ENCODE measurements around the gene AHCYL1. TPM values are rescaled to one million over a fixed set of nuclear protein-coding genes. Genes with fewer than 3 reads are reported as not detected.

AHCYL1 gene
- 55.7 TPM for polyA plus RNA-seq (2013, experiment 1 of 2)
- 57.3 TPM for polyA plus RNA-seq (2013, experiment 2 of 2)

DNA sequence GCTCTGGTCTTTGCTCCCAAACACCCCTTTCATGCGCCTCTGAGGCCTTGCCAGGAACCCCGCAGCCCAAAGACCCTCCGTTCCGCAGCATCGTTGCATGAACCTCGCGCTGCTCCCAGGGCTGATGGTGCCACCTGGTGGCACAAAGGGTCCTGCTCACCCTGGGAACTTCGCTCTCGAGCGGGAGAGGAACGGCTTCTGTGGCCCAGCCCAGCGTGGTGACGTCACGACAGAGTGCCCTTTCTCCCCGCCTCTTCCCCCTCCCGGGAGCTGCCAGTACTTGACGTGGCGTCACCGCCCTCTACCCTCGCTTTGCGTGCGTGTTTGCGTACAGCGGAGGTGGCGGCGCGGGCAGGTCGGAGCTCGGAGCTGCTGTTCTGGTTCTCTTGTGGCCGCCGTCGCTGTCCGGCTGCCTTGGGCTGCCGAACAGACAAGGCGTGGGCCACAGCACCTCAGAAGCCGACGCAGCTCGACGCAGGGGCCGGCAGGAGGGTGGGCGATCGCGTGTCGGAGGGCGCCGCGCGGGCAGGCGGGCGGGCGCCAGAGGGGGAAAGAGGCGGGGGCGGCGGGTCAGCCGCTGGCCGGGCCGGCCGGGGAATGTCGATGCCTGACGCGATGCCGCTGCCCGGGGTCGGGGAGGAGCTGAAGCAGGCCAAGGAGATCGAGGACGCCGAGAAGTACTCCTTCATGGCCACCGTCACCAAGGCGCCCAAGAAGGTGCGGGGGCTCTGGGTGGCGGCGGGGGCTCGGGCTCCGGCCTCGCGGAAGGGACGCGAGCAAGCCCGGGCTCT, at the start of gene AHCYL1:
Gene AHCYL1, plus strand, starts transcription at position 310 of the 791 bp plus-strand sequence. Its CDS starts 288 bp downstream, at position 598.
- peak within 1 kb of the TSS; percentile 19 for H3K4ac ChIP-seq (ENCODE audit: low read depth, low read length)
- H3K23ac ChIP-seq (ENCODE audit: low read length): no peak within 1 kb of the TSS
- H2AK5ac ChIP-seq (ENCODE audit: low read length): peak within 1 kb of the TSS; percentile 7
- peaks cover 6% of the 10 kb centered on the region for H3K4me1 ChIP-seq (ENCODE audit: control insufficient read depth, low read depth, low read length)
- peak within 1 kb of the TSS; percentile 84 for H3K4me3 ChIP-seq (ENCODE audit: low read length)
- no peak within 1 kb of the TSS for H4K5ac ChIP-seq (ENCODE audit: low read length)
- H3K27me3 ChIP-seq (ENCODE audit: insufficient read depth, low read length, poor library complexity): no peaks in the 10 kb centered on the region
- peak within 1 kb of the TSS; percentile 79 for H3K27ac ChIP-seq (ENCODE audit: low read depth, low read length)
- no peak within 1 kb of the TSS for H2BK5ac ChIP-seq (ENCODE audit: low read length)
- DNase-seq: peak; percentile 99
- no peaks in the 10 kb centered on the region for H3K36me3 ChIP-seq (ENCODE audit: control insufficient read depth, insufficient read depth, low read length)
- H4K8ac ChIP-seq (ENCODE audit: low read depth, low read length): no peak within 1 kb of the TSS
- H3K9ac ChIP-seq (ENCODE audit: low read length): peak within 1 kb of the TSS; percentile 91
- H3K79me2 ChIP-seq (ENCODE audit: control insufficient read depth, insufficient read depth, low read length): peaks cover 35% of the 10 kb centered on the region
- no CpG with 5 or more reads among the region's 79 CpGs for WGBS (ENCODE audit: extremely low coverage, insufficient coverage, low lambda C conversion rate)
- H3K4me2 ChIP-seq (ENCODE audit: low read length): peak within 1 kb of the TSS; percentile 97
- H3K18ac ChIP-seq (ENCODE audit: low read length): peak within 1 kb of the TSS; percentile 57
- H2BK120ac ChIP-seq (ENCODE audit: low read depth, low read length): no peak within 1 kb of the TSS
- H3K79me1 ChIP-seq (ENCODE audit: low read length): peaks cover 14% of the 10 kb centered on the region
- no peak within 1 kb of the TSS for H2BK15ac ChIP-seq (replicated peaks; ENCODE audit: low read depth)
- peak within 1 kb of the TSS; percentile 96 for H3K56ac ChIP-seq (ENCODE audit: low read length)

DNA sequence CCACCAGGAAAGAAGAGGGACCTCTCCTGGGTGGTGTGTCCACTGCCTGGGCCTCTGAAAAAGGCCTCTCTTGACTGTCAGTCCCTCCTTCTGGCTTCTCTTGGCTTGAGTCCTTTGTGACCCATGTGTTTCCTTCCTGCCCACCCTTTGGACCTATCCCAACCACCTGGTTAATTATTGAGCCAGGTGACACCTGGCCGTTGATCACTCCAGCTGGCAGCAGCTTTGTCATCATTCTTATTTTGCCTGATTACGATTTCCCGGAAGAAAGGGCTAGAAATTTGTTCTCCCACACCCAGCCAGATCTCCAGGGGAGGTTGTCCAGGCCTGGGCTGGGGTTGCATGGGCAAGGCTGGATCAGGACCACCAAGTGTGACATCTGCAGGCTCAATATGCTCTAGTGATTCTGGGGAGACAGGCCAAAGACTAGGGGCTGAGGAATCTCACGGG, 49.1 kb upstream of the AHCYL1 start:
- Histone ChIP-seq H3K79me1 (ENCODE audit: low read length) (no peaks in the 10 kb centered on the region), H3K23ac (ENCODE audit: low read length) (no peak overlapping the region), H2BK5ac (ENCODE audit: low read length) (no peak overlapping the region), H2BK15ac (replicated peaks; ENCODE audit: low read depth) (no peak overlapping the region), H3K4ac (ENCODE audit: low read depth, low read length) (no peak overlapping the region), H3K27ac (ENCODE audit: low read depth, low read length) (no peak overlapping the region), H3K18ac (ENCODE audit: low read length) (no peak overlapping the region), H3K79me2 (ENCODE audit: control insufficient read depth, insufficient read depth, low read length) (no peaks in the 10 kb centered on the region), H3K4me1 (ENCODE audit: control insufficient read depth, low read depth, low read length) (no peaks in the 10 kb centered on the region), H3K56ac (ENCODE audit: low read length) (no peak overlapping the region), H4K8ac (ENCODE audit: low read depth, low read length) (no peak overlapping the region), H2BK120ac (ENCODE audit: low read depth, low read length) (no peak overlapping the region), H3K4me2 (ENCODE audit: low read length) (no peak overlapping the region), H4K5ac (ENCODE audit: low read length) (no peak overlapping the region), H3K4me3 (ENCODE audit: low read length) (no peak overlapping the region), H3K9ac (ENCODE audit: low read length) (no peak overlapping the region), H3K27me3 (ENCODE audit: insufficient read depth, low read length, poor library complexity) (no peaks in the 10 kb centered on the region), H2AK5ac (ENCODE audit: low read length) (no peak overlapping the region), H3K36me3 (ENCODE audit: control insufficient read depth, insufficient read depth, low read length) (no peaks in the 10 kb centered on the region)
- no CpG with 5 or more reads among the region's 4 CpGs for WGBS (ENCODE audit: extremely low coverage, insufficient coverage, low lambda C conversion rate)
- DNase-seq: no peak

DNA sequence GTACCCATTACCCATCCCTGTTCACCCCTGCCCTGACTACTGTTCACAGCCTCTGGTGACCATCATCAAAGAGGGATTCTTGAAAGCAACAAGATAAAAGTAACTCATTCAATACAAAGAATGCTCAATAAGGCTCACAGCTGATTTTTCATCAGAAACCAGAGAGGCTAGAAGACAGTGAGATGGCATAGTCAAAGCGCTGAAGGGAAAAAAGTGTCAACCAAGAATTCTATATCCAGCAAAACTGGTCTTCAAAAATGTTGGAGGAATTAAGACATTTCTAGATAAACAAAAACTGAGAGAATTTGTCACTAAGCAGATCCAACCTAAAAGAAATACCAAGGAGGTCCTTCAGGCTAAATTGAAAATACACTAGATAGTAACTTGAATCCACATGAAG, 46.8 kb upstream of the AHCYL1 start:
- no CpG with 5 or more reads among the region's 1 CpG for WGBS (ENCODE audit: extremely low coverage, insufficient coverage, low lambda C conversion rate)
- H3K79me1 ChIP-seq (ENCODE audit: low read length): no peaks in the 10 kb centered on the region
- no peaks in the 10 kb centered on the region for H3K79me2 ChIP-seq (ENCODE audit: control insufficient read depth, insufficient read depth, low read length)
- no peak overlapping the region for H4K8ac ChIP-seq (ENCODE audit: low read depth, low read length)
- no peak overlapping the region for H3K4me2 ChIP-seq (ENCODE audit: low read length)
- no peak overlapping the region for H3K9ac ChIP-seq (ENCODE audit: low read length)
- H2BK15ac ChIP-seq (replicated peaks; ENCODE audit: low read depth): no peak overlapping the region
- no peaks in the 10 kb centered on the region for H3K4me1 ChIP-seq (ENCODE audit: control insufficient read depth, low read depth, low read length)
- H3K4me3 ChIP-seq (ENCODE audit: low read length): no peak overlapping the region
- no peak overlapping the region for H3K18ac ChIP-seq (ENCODE audit: low read length)
- H3K27ac ChIP-seq (ENCODE audit: low read depth, low read length): no peak overlapping the region
- no peak overlapping the region for H2AK5ac ChIP-seq (ENCODE audit: low read length)
- DNase-seq: no peak
- H4K5ac ChIP-seq (ENCODE audit: low read length): no peak overlapping the region
- no peaks in the 10 kb centered on the region for H3K27me3 ChIP-seq (ENCODE audit: insufficient read depth, low read length, poor library complexity)
- H3K56ac ChIP-seq (ENCODE audit: low read length): no peak overlapping the region
- H3K4ac ChIP-seq (ENCODE audit: low read depth, low read length): no peak overlapping the region
- H3K23ac ChIP-seq (ENCODE audit: low read length): no peak overlapping the region
- no peaks in the 10 kb centered on the region for H3K36me3 ChIP-seq (ENCODE audit: control insufficient read depth, insufficient read depth, low read length)
- no peak overlapping the region for H2BK120ac ChIP-seq (ENCODE audit: low read depth, low read length)
- H2BK5ac ChIP-seq (ENCODE audit: low read length): no peak overlapping the region

DNA sequence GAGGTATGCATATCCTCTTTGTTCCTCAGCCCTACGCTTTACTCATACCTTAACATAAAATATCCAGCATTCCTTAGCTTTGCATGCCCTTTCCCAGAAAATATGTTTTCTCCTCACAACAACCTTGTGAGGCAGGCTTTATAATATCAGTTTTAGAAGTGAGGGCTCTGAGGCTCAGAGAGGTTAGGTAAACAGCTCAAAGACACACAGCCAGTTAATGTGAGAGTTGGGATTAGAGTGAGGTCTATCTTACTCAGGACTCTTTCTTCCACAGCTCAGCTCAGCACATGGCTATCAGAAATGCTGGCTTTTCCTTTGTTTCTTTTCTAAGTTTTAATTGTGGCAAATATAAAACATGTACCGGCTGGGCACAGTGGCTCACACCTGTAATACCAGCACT, 46.0 kb upstream of the AHCYL1 start:
- H3K56ac ChIP-seq (ENCODE audit: low read length): no peak overlapping the region

DNA sequence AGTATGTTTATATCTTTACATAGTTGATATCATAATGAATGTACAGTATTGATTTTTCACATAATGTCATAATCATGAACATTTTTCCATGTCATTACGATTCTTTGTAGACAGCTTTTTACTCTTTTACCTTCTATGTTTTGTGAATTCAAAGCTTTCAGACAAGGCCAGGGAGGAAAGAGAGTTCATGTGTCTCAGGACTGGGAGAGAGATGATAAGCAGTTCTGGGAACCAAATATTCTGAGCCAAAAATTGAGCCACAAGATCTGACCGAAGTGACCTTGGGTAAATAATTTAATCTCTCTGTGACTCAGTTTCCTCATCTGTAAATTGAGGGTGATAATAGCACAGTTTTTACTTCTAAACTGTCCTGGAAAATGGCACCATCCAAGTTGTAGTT, 42.1 kb upstream of the AHCYL1 start:
- no peak overlapping the region for H2AK5ac ChIP-seq (ENCODE audit: low read length)
- no peak overlapping the region for H3K4me2 ChIP-seq (ENCODE audit: low read length)
- H3K36me3 ChIP-seq (ENCODE audit: control insufficient read depth, insufficient read depth, low read length): no peaks in the 10 kb centered on the region
- H3K79me2 ChIP-seq (ENCODE audit: control insufficient read depth, insufficient read depth, low read length): no peaks in the 10 kb centered on the region
- no peak overlapping the region for H2BK15ac ChIP-seq (replicated peaks; ENCODE audit: low read depth)
- DNase-seq: no peak
- no CpG with 5 or more reads among the region's 2 CpGs for WGBS (ENCODE audit: extremely low coverage, insufficient coverage, low lambda C conversion rate)
- H3K4ac ChIP-seq (ENCODE audit: low read depth, low read length): no peak overlapping the region
- H3K23ac ChIP-seq (ENCODE audit: low read length): no peak overlapping the region
- no peak overlapping the region for H3K18ac ChIP-seq (ENCODE audit: low read length)
- no peaks in the 10 kb centered on the region for H3K79me1 ChIP-seq (ENCODE audit: low read length)
- H3K9ac ChIP-seq (ENCODE audit: low read length): no peak overlapping the region
- no peak overlapping the region for H3K4me3 ChIP-seq (ENCODE audit: low read length)
- H4K8ac ChIP-seq (ENCODE audit: low read depth, low read length): no peak overlapping the region
- H3K27me3 ChIP-seq (ENCODE audit: insufficient read depth, low read length, poor library complexity): no peaks in the 10 kb centered on the region
- H3K56ac ChIP-seq (ENCODE audit: low read length): no peak overlapping the region
- no peak overlapping the region for H3K27ac ChIP-seq (ENCODE audit: low read depth, low read length)
- H3K4me1 ChIP-seq (ENCODE audit: control insufficient read depth, low read depth, low read length): no peaks in the 10 kb centered on the region
- no peak overlapping the region for H2BK120ac ChIP-seq (ENCODE audit: low read depth, low read length)
- H4K5ac ChIP-seq (ENCODE audit: low read length): no peak overlapping the region
- H2BK5ac ChIP-seq (ENCODE audit: low read length): no peak overlapping the region

More for the DNA sequence above, 46.0 kb upstream of the AHCYL1 start:
- H3K27ac ChIP-seq (ENCODE audit: low read depth, low read length): no peak overlapping the region
- H4K5ac ChIP-seq (ENCODE audit: low read length): no peak overlapping the region
- no peaks in the 10 kb centered on the region for H3K27me3 ChIP-seq (ENCODE audit: insufficient read depth, low read length, poor library complexity)
- no peak overlapping the region for H4K8ac ChIP-seq (ENCODE audit: low read depth, low read length)
- no peak overlapping the region for H2BK15ac ChIP-seq (replicated peaks; ENCODE audit: low read depth)
- no CpG with 5 or more reads among the region's 2 CpGs for WGBS (ENCODE audit: extremely low coverage, insufficient coverage, low lambda C conversion rate)
- DNase-seq: no peak
- H3K79me1 ChIP-seq (ENCODE audit: low read length): no peaks in the 10 kb centered on the region
- H3K4me3 ChIP-seq (ENCODE audit: low read length): no peak overlapping the region
- H3K4me2 ChIP-seq (ENCODE audit: low read length): no peak overlapping the region
- no peak overlapping the region for H2AK5ac ChIP-seq (ENCODE audit: low read length)
- no peak overlapping the region for H3K4ac ChIP-seq (ENCODE audit: low read depth, low read length)
- H3K9ac ChIP-seq (ENCODE audit: low read length): no peak overlapping the region
- H3K4me1 ChIP-seq (ENCODE audit: control insufficient read depth, low read depth, low read length): no peaks in the 10 kb centered on the region
- no peak overlapping the region for H3K18ac ChIP-seq (ENCODE audit: low read length)
- H3K79me2 ChIP-seq (ENCODE audit: control insufficient read depth, insufficient read depth, low read length): no peaks in the 10 kb centered on the region
- H3K36me3 ChIP-seq (ENCODE audit: control insufficient read depth, insufficient read depth, low read length): no peaks in the 10 kb centered on the region
- no peak overlapping the region for H2BK120ac ChIP-seq (ENCODE audit: low read depth, low read length)
- no peak overlapping the region for H2BK5ac ChIP-seq (ENCODE audit: low read length)
- no peak overlapping the region for H3K23ac ChIP-seq (ENCODE audit: low read length)
